DMS 273 (cell line): ENCODE measurements around the gene OPALIN.

Experiments used
- DNase-seq: peaks from one replicate; lab custom pipeline; 2025; ENCODE audit not compliant: unreplicated experiment; lab: John Stamatoyannopoulos, UW

OPALIN gene

DNA sequence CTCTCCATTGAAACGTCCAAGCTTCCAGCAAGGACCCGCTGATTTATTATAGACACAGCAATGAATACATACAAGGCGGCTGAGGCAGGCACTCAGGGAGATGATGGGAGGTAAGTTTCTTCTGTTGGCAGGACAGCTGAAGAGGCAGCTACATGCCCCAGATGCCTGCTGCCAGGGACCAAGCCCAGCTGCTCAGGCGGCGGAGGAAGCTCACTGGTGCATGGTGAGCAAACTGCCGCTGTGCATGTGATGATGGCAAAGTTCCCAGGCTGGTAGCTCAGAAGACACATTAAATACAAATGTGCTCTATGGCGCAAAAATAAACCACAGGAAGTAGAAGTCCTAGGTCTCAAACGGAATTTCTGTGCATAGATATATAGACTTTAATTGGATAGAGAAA lies 52.3 kb downstream of the OPALIN start:
- DNase-seq, result peak; percentile 93

DNA sequence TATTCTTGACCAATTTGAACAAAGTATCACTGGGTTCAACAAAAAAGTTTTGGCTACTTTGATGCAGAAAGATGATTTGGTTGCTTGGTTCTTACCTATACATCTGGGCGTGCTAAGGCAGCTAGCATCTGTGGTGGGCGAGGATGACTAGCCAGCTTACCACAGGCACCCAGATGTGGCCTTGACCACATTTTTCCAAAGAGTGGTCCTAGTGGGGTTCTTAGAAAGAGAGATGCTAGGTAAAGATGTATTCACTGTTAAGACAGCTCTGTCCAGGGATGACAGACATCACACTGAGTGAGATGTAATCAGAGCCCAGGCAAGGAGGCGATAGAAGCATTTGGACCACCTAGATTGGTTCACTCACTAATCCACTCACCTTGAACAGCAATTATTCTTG lies 53.8 kb downstream of the OPALIN start:
- no peak for DNase-seq

DNA sequence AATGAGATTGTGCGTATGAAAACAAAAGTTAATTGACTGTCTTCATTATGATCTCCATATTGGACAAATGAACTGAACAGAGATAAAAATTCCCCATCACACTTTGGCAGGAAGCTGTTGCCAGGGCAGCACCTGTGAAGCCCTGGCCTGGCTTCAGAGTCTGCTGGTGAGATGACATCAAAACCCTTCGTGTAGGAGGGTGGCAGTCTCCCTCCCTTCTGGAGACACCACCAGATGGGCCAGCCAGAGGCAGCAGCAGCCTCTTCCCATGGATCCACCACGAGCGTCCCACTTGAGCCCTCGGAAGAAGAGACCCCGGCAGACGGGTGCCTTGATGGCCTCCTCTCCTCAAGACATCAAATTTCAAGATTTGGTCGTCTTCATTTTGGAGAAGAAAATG lies 54.6 kb downstream of the OPALIN start, which contains the start of gene DNTT:
TSS of gene DNTT (plus strand) at position 205 of the 400 bp plus-strand sequence. CDS start at position 269, 64 bp downstream.
- peak; percentile 3 for DNase-seq

DNA sequence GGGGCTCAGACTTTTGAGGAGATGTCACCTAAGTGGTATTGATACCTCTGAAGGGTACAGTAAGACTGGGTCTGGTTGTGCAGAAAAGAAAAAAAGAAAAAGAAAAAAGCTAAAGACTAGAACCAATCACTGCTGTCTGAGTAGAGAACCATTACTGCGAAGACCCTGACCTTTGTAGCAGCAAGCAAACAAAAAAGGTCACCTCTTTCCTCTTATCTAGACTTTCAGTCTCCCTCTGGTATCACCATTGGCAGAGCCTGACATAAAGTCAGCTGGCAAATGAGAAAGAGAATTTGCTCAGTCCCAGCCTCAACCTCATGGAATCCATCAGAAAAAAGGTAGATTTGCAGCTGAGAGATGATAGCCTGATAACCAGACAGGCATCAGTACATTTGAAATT lies 57.2 kb downstream of the OPALIN start:
- no peak for DNase-seq

DNA sequence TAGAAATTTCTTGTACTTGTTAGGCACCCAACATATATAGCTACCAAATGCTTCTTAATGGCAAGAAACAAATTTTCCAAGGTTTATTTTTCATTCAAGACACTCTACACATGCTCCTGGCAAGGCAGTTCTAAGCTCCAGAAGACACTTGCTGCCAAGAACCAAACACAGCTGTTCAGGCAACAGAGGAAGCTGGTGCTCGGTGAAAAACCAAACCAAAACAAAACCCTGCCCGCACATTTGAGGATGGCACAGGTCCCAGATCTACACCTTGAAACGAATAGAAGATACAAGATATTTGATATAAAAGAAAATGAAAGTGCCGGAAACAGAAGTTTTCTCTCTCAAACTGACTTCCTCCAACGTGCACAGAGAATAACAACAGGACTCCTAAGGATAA lies 59.4 kb downstream of the OPALIN start:
- peak; percentile 54 for DNase-seq

DNA sequence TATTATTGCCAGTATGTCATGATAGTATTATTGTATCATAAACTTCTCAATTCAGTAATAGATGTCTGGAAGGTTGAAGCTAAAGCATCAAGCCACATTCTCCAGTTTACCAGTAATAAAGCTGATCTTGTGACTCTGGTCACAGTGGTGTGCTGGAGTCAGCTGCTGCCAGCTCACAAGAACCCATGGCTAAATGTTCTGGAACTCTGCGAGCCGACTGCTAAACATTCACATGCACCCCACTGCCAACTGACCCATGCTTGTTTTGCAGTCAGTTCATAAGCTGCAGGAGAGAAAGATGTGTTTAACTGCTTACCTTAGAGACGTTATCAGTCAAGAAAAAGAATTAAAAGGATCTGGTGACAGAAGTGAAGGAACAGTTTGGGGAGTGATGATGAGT lies 60.4 kb downstream of the OPALIN start:
- no peak for DNase-seq

DNA sequence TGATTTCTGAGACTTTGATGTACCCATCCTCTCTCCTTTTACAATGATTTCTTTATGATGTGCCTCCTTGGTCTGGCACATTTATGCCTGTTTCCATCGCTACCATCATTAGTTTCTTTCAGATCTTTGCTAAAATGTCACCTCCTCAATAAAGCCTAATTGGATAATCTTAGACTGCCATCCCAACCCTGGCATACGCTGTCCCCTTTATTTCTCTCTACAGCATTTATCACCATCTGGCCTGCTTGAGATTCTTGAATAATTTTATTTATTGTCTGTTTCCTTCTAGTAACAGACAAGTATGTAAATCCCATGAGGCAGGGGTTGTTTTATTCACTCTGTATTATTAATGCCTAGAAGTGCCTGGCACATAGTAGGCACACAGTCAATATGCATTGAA lies 61.3 kb downstream of the OPALIN start:
- DNase-seq, result peak; percentile 32

DNA sequence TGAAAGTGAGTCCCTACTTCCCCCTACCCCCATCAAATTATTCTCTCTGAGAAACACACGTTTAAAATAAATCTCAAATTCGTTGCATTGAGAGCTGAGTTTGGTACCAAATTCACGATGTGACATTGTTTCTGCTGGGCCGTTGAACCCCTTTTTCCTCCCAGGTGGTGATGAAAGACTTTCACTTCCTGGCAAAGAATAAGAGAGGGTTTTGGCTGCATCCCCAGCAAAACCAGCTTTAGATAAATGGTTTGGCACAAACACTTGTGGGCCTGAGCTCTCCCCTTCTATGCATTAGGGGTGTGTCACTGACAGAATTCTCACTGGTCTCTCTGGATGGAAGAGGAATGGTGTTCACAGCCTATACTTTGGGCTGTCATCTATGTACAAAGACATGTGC lies 63.3 kb downstream of the OPALIN start:
- no peak for DNase-seq
